NCI-H1048 (cell line): ENCODE data around the gene GABBR2.

Source experiments
- DNase-seq: peaks from one replicate; lab custom pipeline; 2025; lab: John Stamatoyannopoulos, UW

GABBR2 gene

DNA sequence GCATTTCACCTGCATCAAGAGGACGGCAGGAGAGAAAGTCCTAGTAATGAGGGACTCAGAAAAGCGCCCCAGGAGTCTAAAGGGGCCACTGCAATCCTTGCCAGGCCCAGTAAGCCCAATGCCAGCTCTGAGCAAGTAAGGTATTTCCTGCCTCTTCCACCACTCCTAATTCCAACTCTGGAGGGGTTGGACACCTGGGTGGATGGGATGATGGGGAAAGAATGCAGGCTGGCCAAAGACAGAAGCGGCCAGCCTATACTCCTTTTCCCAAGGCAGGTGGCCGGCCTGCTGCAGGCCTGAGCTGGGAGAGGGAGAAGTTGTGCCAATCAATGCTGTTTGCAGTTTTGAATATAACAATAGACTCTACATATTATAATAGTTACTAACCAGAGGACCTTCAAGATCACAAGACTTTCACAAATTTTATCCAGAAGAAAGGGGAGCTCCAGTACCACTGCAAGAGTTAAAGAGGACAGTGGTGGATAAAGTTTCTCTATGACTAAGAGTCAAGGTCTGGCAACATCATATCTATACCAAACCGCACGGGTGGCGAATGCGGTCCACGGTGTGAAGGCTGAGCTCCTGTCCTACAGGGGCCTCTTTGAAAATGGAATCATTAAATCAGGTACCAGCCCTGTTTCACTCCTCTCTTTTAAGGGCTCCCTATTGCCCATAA, 338.3 kb downstream of the GABBR2 start:
- DNase-seq, result no peak

DNA sequence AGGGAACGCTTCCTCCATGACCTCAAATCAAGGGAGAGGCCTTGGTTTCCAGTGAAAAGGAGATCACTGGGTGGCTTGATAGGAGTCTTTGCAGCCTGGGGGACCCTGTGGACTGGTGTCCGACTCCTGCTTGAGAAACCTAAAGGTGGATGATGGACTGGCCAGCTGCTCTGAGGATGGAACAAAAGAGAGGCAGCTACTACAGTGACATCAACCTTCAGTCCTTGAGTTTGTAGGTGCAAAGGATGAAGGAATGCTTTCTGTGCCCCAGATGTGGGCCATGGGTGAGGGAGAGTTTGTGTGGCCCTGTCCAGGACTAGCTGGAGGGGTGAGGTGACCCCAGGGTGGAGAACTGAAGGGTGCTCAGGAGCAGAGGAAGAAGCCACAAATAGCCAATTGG, 338.8 kb downstream of the GABBR2 start:
- no peak for DNase-seq

GRCh38 chr9:98369471-98369870, 339.3 kb downstream of the GABBR2 start:
- no peak for DNase-seq

DNA sequence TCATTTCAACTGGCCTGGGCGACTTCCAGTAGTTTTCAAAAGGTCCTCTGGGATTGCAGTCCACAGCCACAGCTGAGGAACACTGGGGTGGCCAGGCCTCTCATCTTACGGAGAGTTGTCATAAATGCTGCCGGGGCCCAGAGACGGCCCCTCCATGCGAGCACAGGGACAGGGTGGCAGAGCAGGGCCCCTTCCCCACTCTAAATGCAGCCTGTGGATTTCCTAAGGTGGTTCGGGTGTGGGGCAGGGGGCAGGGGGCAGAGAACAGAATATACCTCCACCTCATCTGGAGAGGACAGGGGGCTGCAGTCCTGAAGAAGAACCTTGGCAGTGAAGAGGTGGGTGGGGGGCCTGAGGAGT, 339.7 kb downstream of the GABBR2 start:
- no peak for DNase-seq

GRCh38 chr9:98368366-98369065, 340.2 kb downstream of the GABBR2 start:
- no peak for DNase-seq

GRCh38 chr9:98367923-98368322, 340.8 kb downstream of the GABBR2 start:
- DNase-seq, result no peak

- DNase-seq, result no peak
Observed at GRCh38 chr9:98367371-98367900, 341.3 kb downstream of the GABBR2 start.

DNA sequence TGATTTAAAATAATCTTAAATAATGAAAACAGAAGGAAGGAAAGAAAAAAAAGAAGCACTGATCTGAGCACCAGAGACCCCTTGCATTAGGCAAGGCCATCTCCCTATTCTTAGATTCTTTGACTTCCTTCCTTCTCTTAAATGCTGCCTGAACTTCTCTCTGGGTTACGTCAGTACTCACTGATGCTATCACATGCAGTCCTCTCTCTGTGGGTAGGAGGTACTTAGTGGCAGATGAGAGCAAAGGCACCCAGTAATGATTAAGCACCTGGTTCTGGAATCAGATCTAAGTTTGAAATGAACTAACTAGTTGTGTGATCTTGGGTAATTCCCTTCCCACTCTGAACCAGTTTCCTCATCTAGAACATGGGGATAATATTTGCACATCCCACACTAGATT, 343.0 kb downstream of the GABBR2 start:
- no peak for DNase-seq

- DNase-seq, result no peak
Observed at GRCh38 chr9:98365227-98365669, 343.5 kb downstream of the GABBR2 start.

GRCh38 chr9:98364086-98364485, 344.6 kb downstream of the GABBR2 start:
- DNase-seq, result no peak

DNA sequence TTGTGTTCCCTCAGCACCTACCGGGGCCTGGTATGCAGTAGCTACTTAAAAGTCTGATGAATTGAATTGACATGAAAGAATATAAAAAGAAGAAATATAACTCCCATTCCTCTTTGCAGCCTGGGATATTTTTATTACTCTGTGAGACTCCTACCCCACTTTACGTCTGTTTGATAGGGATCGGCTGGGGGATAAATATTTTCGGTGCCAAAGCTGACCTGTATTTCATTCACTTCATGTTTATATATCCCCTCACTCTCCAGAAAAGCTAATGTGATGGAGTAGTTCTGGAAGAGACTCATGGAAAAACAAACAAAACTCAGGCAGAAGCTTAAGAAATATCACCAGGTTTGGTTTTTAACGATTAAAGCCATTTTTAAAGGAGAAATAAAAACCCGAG, 345.1 kb downstream of the GABBR2 start:
- DNase-seq, result no peak

- no peak for DNase-seq
Observed at GRCh38 chr9:98362624-98363252, 346.0 kb downstream of the GABBR2 start.

GRCh38 chr9:98361645-98362044, 347.1 kb downstream of the GABBR2 start:
- no peak for DNase-seq

DNA sequence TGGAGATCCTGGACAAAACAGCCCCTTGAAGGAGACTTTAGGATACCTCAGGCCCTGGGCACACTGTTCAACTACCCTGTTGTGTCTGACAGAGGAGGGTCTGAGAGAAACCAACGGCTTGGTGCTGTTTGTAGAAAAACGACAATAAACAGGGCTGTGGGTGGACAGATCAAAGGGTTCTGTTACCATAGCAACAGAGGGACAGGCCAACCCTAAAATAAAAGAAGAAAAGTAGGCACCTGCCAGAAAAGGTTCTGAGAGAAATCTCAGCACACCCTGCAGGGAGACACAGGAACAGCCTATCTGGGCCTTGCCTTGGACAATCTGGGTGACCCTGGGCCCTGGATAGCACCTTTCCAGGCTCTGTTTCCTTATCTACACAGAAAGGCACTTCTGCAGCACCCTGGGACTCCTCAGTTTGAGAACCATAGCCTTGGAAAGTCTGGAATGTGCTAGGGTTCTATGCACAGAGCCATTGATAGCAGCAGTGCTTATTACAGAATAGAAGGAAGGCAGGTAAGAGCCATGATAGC, 348.5 kb downstream of the GABBR2 start:
- no peak for DNase-seq

GRCh38 chr9:98359569-98359968, 349.2 kb downstream of the GABBR2 start:
- DNase-seq, result no peak

- DNase-seq, result no peak
Observed at GRCh38 chr9:98357921-98358535, 350.7 kb downstream of the GABBR2 start.

DNA sequence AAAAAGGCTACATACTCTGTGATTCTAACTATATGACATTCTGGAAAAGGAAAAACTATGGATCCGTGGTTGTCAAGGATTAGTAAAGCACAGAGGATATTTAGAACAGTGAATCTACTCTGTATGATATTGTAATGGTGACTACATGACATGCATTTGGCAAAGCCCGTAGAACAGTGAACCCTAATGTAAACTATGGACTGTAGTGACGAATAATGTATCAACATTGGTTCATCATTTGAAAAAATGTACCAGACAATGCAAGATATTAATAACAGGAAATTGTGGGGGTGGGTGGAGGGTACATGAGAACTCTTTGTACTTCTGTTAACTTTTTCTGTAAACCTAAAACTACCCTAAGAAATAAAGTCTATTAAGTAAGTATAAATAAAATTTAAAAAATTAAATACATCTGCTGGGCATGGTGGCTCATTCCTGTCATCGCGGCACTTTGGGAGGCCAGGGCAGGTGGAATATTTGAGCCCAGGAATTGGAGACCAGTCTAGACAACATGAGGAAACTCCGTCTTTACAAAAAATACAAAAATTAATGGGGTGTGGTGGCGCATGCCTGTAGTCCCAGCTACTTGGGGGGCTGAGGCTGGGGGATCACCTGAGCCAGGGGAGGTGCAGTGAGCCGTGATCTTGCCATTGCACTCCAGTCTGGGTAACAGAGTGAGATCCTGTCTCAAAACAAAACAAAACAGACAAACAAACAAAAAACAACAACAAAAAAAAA, 351.6 kb downstream of the GABBR2 start:
- no peak for DNase-seq

DNA sequence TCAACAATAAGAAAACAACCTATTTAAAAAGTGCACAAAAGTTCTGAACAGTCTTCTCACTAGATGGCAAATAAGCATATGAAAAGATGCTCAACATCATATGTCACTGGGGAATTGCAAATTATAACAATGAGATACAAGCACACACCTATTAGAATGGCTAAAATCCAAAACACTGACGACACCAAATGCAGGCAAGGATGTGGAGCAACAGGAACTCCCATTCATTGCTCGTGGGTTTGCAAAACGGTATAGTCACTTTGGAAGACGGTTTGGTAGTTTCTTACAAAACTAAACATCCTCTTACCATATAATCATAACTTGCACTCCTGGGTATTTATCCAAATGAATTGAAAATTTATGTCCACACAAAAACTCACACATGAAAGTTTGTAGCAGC, 352.4 kb downstream of the GABBR2 start:
- no peak for DNase-seq

- DNase-seq, result no peak
Observed at GRCh38 chr9:98351370-98351769, 357.4 kb downstream of the GABBR2 start.

DNA sequence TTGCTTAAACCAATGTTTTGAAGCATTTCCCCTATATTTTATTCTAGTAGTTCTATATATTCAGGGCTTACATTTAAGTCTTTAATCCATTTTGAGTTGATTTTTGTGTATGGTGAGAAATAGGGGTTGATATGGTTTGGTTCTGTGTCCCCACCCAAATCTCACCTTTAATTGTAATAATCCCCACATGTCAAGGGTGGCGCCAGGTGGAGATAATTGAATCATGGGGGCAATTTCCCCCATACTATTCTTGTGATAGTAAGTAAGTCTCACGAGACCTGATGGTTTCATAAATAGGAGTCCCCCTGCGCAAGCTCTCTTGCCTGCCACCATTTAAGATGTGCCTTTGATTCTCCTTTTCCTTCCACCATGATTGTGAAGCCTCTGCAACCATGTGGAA, 361.1 kb downstream of the GABBR2 start:
- DNase-seq, result no peak

- no peak for DNase-seq
Observed at GRCh38 chr9:98345011-98345410, 363.7 kb downstream of the GABBR2 start.

DNA sequence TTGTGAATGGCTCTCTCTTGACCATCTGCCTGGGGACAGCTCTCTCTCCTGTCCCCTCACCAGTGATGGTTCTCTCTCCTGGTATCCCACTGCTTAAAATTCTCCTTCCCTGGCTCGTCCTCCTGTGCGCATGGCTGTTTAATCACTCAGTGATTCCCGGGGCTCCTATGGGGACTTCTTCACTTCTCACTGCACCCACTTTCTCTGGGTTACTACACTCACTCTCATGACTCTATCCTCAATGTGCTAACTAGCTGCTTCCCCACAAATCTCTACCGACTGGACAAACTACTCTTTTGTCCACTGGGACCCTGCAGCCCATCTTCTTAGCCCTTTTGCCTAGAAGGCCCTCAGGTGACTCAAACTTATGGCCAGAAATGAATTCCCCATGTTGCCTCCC, 364.2 kb downstream of the GABBR2 start:
- DNase-seq, result no peak
